OCI-LY7 (cell line): ENCODE data around the gene GRM4. TPM values are rescaled to one million over a fixed set of nuclear protein-coding genes. Genes with fewer than 3 reads are reported as not detected.

ENCODE experiments used
- BruUV-seq: library from RNA; stranded (reverse); fragments of 400-500 nt; replicated peaks from 2 replicates; lab custom pipeline; 2021; lab: Mats Ljungman, UMichigan
- CTCF ChIA-PET: fragments of 300-600 bp; sonication (Branson Sonifier 250); formaldehyde crosslinking; loops from one replicate; lab custom pipeline; 2022; ENCODE audit warnings: antibody characterized with exemption; ENCODE audit not compliant: unreplicated experiment; lab: Charles Lee
- POLR2A ChIA-PET: fragments of 300-600 bp; sonication (Branson Sonifier 250); formaldehyde crosslinking; loops from one replicate; lab custom pipeline; 2022; ENCODE audit warnings: antibody characterized with exemption; lab: Charles Lee
- DNase-seq: peaks from one replicate; pipeline ENCODE4 v3.0.0-alpha.2; 2015; ENCODE audit warnings: low spot score
- H2AFZ ChIP-seq: fragments of 200-600 bp; sonication (generic), shearing (Covaris generic); 2 replicates; pipeline ENCODE4 v1.6.1; 2014; ENCODE audit warnings: mild to moderate bottlenecking, antibody characterized with exemption, low read length, moderate library complexity
- H3K27ac ChIP-seq: fragments of 200-600 bp; sonication (generic); 2 replicates; pipeline ENCODE4 v1.5.1; 2014; ENCODE audit warnings: mixed run types, low read depth, mild to moderate bottlenecking, moderate library complexity, low read length, inconsistent platforms; ENCODE audit not compliant: poor library complexity, severe bottlenecking
- H3K36me3 ChIP-seq: fragments of 200-600 bp; sonication (generic); 2 replicates; pipeline ENCODE4 v1.6.1; 2014; ENCODE audit warnings: mild to moderate bottlenecking, antibody characterized with exemption, low read length, moderate library complexity, mixed read lengths; ENCODE audit not compliant: insufficient read depth
- H3K4me1 ChIP-seq: fragments of 200-600 bp; sonication (generic); 2 replicates; pipeline ENCODE4 v1.5.1; 2014; ENCODE audit warnings: mild to moderate bottlenecking, low read length; ENCODE audit not compliant: insufficient read depth, poor library complexity, severe bottlenecking
- H3K4me2 ChIP-seq: fragments of 200-600 bp; sonication (generic); 2 replicates; pipeline ENCODE4 v1.6.1; 2014; ENCODE audit warnings: mild to moderate bottlenecking, low read length
- H3K4me3 ChIP-seq: fragments of 200-600 bp; sonication (generic); 2 replicates; pipeline ENCODE4 v1.5.1; 2014; ENCODE audit warnings: mild to moderate bottlenecking, low read depth, low read length; ENCODE audit not compliant: poor library complexity, severe bottlenecking
- H3K79me2 ChIP-seq: fragments of 200-600 bp; sonication (generic); 2 replicates; pipeline ENCODE4 v1.6.1; 2016; ENCODE audit warnings: low read depth, mild to moderate bottlenecking, low read length, moderate library complexity, mixed read lengths; ENCODE audit not compliant: insufficient read depth
- H3K9me2 ChIP-seq: fragments of 200-600 bp; sonication (generic); 2 replicates; pipeline ENCODE4 v1.6.1; 2016; ENCODE audit warnings: mild to moderate bottlenecking, low read length, mixed read lengths; ENCODE audit not compliant: insufficient read depth
- H3K9me3 ChIP-seq: fragments of 200-600 bp; sonication (generic); 2 replicates; pipeline ENCODE4 v1.6.1; 2014; ENCODE audit warnings: mild to moderate bottlenecking, mixed run types, low read length, mixed read lengths
- H4K20me1 ChIP-seq: fragments of 200-600 bp; sonication (generic); 2 replicates; pipeline ENCODE4 v1.6.1; 2014; ENCODE audit warnings: mild to moderate bottlenecking, antibody characterized with exemption, low read length, moderate library complexity, mixed read lengths; ENCODE audit not compliant: insufficient read depth
- CTCF ChIP-seq: fragments of 200-600 bp; sonication (generic); conservative IDR thresholded peaks from 2 replicates; pipeline ENCODE4 v1.5.1; 2014; ENCODE audit warnings: mild to moderate bottlenecking, antibody characterized with exemption, low read length, moderate library complexity, mixed read lengths
- EZH2phosphoT487 ChIP-seq: fragments of 200-600 bp; sonication (generic); IDR thresholded peaks from 2 replicates; pipeline ENCODE4 v1.6.1; 2018; ENCODE audit warnings: low read depth, borderline replicate concordance, mild to moderate bottlenecking, mixed run types, antibody characterized with exemption, low read length, moderate library complexity, mixed read lengths
- intact Hi-C: fragments of 100-400 bp; cut with micrococcal nuclease; formaldehyde crosslinking; loops from one replicate; pipeline ENCODE4 v1.10.0; 2022; ENCODE audit not compliant: unreplicated experiment
- total RNA-seq, 2 experiments: library from RNA; depleted of rRNA in 1 of 2; stranded (reverse); fragments of >200 nt in 1 of 2; shearing (Covaris generic) in 1 of 2; gene quantifications; 2 replicates each; pipeline ENCODE4 v1.2.3, GENCODE V29; 2014 to 2022

Gene GRM4
- total RNA-seq, 2 experiments from 2014 or later: 0.73 to 1.3 TPM

DNA sequence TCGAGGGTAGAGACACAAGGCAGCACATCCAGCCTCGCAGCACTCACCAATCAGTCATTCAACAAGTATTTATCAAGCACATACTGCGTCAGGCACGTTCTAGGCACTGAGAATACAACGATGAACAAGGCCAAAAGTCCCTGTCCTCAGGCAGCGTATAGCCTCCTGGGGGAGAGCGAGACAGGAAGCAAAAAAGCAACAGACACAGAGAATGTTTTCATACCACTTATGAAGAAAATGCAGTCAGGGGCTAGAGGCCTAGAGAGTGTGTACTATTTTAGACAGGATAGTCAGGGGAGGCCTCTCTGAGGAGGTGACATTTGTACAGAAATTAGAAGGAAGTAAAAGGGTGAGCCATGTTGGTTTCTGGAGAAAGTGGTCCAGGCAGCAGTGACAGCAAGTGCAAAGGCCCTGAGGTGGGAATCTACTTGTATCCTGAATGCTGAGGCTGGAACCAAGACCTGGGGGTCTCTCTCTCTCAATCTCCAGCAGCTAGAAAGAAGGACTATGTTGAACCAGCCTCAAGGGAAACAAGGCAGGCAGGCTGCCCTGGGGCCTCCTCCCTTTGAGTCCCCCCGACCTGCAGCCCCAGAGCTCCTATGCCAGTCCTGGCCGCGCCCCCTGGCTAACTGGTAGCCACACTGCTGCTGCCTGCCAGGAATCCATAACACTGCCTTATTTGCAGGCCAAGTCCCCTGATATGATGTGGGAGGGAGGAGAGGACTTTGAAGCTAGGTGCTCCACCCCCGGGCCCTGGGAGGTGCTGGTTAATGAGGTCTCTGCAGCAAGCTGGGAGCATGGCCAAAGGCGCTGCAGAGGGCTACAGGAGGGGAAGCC is 151.2 kb downstream of the GRM4 start:
- no peaks in the 10 kb centered on the region for H3K9me2 ChIP-seq
- H3K79me2 ChIP-seq: no peaks in the 10 kb centered on the region
- CTCF ChIA-PET: no interaction called here
- no peak overlapping the region for H2AFZ ChIP-seq
- no peak overlapping the region for H3K27ac ChIP-seq
- POLR2A ChIA-PET: no interaction called here
- H3K4me3 ChIP-seq: no peak overlapping the region
- no peak overlapping the region for H3K4me2 ChIP-seq
- H4K20me1 ChIP-seq: no peaks in the 10 kb centered on the region
- no TSS peak for BruUV-seq
- no peaks in the 10 kb centered on the region for H3K9me3 ChIP-seq
- DNase-seq: no peak
- no peaks in the 10 kb centered on the region for H3K36me3 ChIP-seq
- no peaks in the 10 kb centered on the region for H3K4me1 ChIP-seq
- intact Hi-C loops: no loop called here
- TF ChIP-seq CTCF: no peak
- TF ChIP-seq EZH2phosphoT487: no peak

- TF ChIP-seq CTCF (no peak), EZH2phosphoT487 (no peak)
- POLR2A ChIA-PET: interaction anchor here (0.6 kb wide), 1 partner anchor 11 kb away, joined by 3 read pairs; no protein-coding TSS in a partner anchor
- DNase-seq: no peak
- no peak overlapping the region for H2AFZ ChIP-seq
- H3K4me3 ChIP-seq: no peak overlapping the region
- H3K4me2 ChIP-seq: no peak overlapping the region
- H3K27ac ChIP-seq: no peak overlapping the region
- CTCF ChIA-PET: interaction anchor here (0.6 kb wide), 1 partner anchor 575 kb away, joined by 3 read pairs; no protein-coding TSS in a partner anchor
- H3K79me2 ChIP-seq: no peaks in the 10 kb centered on the region
- no TSS peak for BruUV-seq
- H4K20me1 ChIP-seq: no peaks in the 10 kb centered on the region
- H3K9me2 ChIP-seq: no peaks in the 10 kb centered on the region
- no peaks in the 10 kb centered on the region for H3K9me3 ChIP-seq
- intact Hi-C loops: no loop called here
- H3K4me1 ChIP-seq: no peaks in the 10 kb centered on the region
- H3K36me3 ChIP-seq: no peaks in the 10 kb centered on the region
Observed at GRCh38 chr6:33993653-33994471, 152.0 kb downstream of the GRM4 start.
